ENCODE measurements around the gene TMEM132C.

DNA sequence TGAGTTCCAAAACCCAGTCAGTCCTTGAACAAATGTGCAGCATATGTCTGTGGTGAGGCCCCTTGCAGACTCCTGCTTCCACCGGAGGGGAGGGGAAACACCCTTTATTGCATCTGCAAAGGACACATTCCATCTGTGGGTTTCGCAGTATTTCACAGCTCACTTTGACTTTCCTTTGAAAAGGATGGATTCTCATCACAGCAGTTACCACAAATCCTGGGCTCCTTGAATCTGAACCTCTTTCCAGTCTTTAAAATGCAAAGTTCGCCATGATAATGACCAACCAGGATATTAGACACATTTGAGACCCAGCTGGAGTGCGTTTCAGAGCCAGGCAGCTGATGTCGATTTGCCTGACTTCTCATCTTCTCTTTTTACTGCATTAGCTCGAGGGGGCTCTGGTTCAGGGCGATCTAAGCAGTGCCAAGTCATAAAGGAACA is 314.4 kb downstream of the TMEM132C start:
- TF ChIP-seq, protein P1, sequence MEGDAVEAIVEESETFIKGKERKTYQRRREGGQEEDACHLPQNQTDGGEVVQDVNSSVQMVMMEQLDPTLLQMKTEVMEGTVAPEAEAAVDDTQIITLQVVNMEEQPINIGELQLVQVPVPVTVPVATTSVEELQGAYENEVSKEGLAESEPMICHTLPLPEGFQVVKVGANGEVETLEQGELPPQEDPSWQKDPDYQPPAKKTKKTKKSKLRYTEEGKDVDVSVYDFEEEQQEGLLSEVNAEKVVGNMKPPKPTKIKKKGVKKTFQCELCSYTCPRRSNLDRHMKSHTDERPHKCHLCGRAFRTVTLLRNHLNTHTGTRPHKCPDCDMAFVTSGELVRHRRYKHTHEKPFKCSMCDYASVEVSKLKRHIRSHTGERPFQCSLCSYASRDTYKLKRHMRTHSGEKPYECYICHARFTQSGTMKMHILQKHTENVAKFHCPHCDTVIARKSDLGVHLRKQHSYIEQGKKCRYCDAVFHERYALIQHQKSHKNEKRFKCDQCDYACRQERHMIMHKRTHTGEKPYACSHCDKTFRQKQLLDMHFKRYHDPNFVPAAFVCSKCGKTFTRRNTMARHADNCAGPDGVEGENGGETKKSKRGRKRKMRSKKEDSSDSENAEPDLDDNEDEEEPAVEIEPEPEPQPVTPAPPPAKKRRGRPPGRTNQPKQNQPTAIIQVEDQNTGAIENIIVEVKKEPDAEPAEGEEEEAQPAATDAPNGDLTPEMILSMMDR (IDR thresholded peaks at IDR 0.05; ENCODE audit: low read depth, low read length, missing input control), result no peak
- TF ChIP-seq MAX (IDR thresholded peaks at IDR 0.05) (no peak), RAD21 (IDR thresholded peaks at IDR 0.05) (no peak), RXRA (IDR thresholded peaks at IDR 0.05) (no peak), YY1 (IDR thresholded peaks at IDR 0.05) (no peak), GABPA (IDR thresholded peaks at IDR 0.05 in 1 of 2, conservative IDR thresholded peaks at IDR 0.05 in 1 of 2) (no peak), NR2F2 (IDR thresholded peaks at IDR 0.05) (no peak), ATF3 (IDR thresholded peaks at IDR 0.05) (no peak), EGR1 (IDR thresholded peaks at IDR 0.05; ENCODE audit: low read depth in 2 of 2) (no peak), JUND (IDR thresholded peaks at IDR 0.05) (no peak), TAF1 (conservative IDR thresholded peaks at IDR 0.05) (no peak), ZBTB33 (IDR thresholded peaks at IDR 0.05) (no peak)
- TF ChIP-seq, protein P2, sequence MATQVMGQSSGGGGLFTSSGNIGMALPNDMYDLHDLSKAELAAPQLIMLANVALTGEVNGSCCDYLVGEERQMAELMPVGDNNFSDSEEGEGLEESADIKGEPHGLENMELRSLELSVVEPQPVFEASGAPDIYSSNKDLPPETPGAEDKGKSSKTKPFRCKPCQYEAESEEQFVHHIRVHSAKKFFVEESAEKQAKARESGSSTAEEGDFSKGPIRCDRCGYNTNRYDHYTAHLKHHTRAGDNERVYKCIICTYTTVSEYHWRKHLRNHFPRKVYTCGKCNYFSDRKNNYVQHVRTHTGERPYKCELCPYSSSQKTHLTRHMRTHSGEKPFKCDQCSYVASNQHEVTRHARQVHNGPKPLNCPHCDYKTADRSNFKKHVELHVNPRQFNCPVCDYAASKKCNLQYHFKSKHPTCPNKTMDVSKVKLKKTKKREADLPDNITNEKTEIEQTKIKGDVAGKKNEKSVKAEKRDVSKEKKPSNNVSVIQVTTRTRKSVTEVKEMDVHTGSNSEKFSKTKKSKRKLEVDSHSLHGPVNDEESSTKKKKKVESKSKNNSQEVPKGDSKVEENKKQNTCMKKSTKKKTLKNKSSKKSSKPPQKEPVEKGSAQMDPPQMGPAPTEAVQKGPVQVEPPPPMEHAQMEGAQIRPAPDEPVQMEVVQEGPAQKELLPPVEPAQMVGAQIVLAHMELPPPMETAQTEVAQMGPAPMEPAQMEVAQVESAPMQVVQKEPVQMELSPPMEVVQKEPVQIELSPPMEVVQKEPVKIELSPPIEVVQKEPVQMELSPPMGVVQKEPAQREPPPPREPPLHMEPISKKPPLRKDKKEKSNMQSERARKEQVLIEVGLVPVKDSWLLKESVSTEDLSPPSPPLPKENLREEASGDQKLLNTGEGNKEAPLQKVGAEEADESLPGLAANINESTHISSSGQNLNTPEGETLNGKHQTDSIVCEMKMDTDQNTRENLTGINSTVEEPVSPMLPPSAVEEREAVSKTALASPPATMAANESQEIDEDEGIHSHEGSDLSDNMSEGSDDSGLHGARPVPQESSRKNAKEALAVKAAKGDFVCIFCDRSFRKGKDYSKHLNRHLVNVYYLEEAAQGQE (IDR thresholded peaks at IDR 0.05), result no peak

Measured in liver (tissue), 3 donors.